ENCODE results near the gene UBE2E2. TPM values are rescaled to one million over a fixed set of nuclear protein-coding genes. Genes with fewer than 3 reads are reported as not detected.

The UBE2E2 gene
- polyA plus RNA-seq, 1 donor from 2014 or later, result 19.8 TPM

DNA sequence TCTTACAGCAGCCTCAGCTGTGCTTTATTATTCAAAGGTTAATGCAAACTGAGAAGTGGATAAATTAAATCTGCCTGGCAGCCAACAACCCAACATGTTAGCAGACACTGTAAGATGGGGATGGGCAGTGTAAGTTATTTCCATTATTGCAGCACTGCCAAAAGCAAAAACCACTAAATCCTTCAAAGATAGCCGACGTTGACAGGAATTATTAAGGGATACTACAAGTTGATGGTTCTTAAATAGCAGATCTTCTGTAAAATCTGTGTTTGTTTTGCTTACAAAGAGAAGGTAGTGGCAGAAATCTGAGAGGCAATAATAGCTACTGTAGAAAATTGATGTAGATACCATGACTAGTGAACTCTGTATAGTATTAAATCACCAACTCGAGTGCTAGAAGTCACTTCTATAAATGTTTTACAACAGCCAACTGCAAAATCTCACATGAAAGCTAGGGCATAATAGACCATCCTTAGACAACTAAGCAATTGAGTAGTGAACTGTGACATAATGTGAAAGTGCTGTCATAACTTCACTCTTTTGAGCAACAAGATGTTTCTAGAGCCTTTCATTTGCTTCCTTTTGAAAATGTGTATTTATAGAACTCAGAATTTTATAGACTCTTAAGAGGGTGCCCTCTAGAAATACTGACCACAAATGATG lies 278.6 kb downstream of the UBE2E2 start:
- H3K4me2 ChIP-seq (ENCODE audit: low read length), result no peak overlapping the region
- no peaks in the 10 kb centered on the region for H3K36me3 ChIP-seq (ENCODE audit: insufficient read depth, low read length)
- H2AFZ ChIP-seq (ENCODE audit: low read depth, low read length), result no peak overlapping the region
- no peaks in the 10 kb centered on the region for H3K9me2 ChIP-seq (ENCODE audit: insufficient read depth, low read length)
- no peak overlapping the region for H3K9ac ChIP-seq (ENCODE audit: low read length)
- no peaks in the 10 kb centered on the region for H3F3A ChIP-seq (ENCODE audit: insufficient read depth, low read length, poor library complexity, severe bottlenecking)
- no peaks in the 10 kb centered on the region for H3K27me3 ChIP-seq (ENCODE audit: insufficient read depth, low read depth, low read length)
- no peak overlapping the region for H3K4me3 ChIP-seq (ENCODE audit: low read length)
- TF ChIP-seq EZH2 (IDR thresholded peaks at IDR 0.05; ENCODE audit: borderline replicate concordance, insufficient read depth, low read length, poor library complexity, severe bottlenecking) (no peak), EP300 (conservative IDR thresholded peaks at IDR 0.05; ENCODE audit: poor library complexity, severe bottlenecking) (peak; percentile 26), SMC3 (conservative IDR thresholded peaks at IDR 0.05; ENCODE audit: poor library complexity) (no peak), TAF1 (IDR thresholded peaks at IDR 0.05; ENCODE audit: low read depth) (no peak), POLR2AphosphoS5 (IDR thresholded peaks at IDR 0.05) (peak; percentile 23)
- no peaks in the 10 kb centered on the region for H3K79me2 ChIP-seq (replicated peaks; ENCODE audit: insufficient read depth, low read length)
- no peak overlapping the region for H3K27ac ChIP-seq (ENCODE audit: low read length)
- H4K20me1 ChIP-seq (ENCODE audit: insufficient read depth), result no peaks in the 10 kb centered on the region
- H3K9me3 ChIP-seq (ENCODE audit: low read length), result no peaks in the 10 kb centered on the region

GRCh38 chr3:23484386-23484785 lies 281.3 kb downstream of the UBE2E2 start:
- H3F3A ChIP-seq (ENCODE audit: insufficient read depth, low read length, poor library complexity, severe bottlenecking), result no peaks in the 10 kb centered on the region
- H3K9ac ChIP-seq (ENCODE audit: low read length), result no peak overlapping the region
- H3K36me3 ChIP-seq (ENCODE audit: insufficient read depth, low read length), result no peaks in the 10 kb centered on the region
- H3K4me2 ChIP-seq (ENCODE audit: low read length), result no peak overlapping the region
- no peaks in the 10 kb centered on the region for H3K79me2 ChIP-seq (replicated peaks; ENCODE audit: insufficient read depth, low read length)
- no peak overlapping the region for H2AFZ ChIP-seq (ENCODE audit: low read depth, low read length)
- no peak for TF ChIP-seq POLR2AphosphoS5 (IDR thresholded peaks at IDR 0.05)
- TF ChIP-seq EZH2 (IDR thresholded peaks at IDR 0.05; ENCODE audit: borderline replicate concordance, insufficient read depth, low read length, poor library complexity, severe bottlenecking), result no peak
- TF ChIP-seq REST (IDR thresholded peaks at IDR 0.05; ENCODE audit: borderline replicate concordance), result no peak
- no peak for TF ChIP-seq RAD21 (conservative IDR thresholded peaks at IDR 0.05)
- no peak for TF ChIP-seq SMC3 (conservative IDR thresholded peaks at IDR 0.05; ENCODE audit: poor library complexity)
- no peak for TF ChIP-seq MXI1 (conservative IDR thresholded peaks at IDR 0.05; ENCODE audit: poor library complexity, severe bottlenecking)
- no peak for TF ChIP-seq CTCF (IDR thresholded peaks at IDR 0.05; ENCODE audit: poor library complexity, severe bottlenecking)
- no peak for TF ChIP-seq EP300 (conservative IDR thresholded peaks at IDR 0.05; ENCODE audit: poor library complexity, severe bottlenecking)
- TF ChIP-seq TAF1 (IDR thresholded peaks at IDR 0.05; ENCODE audit: low read depth), result no peak
- H3K9me3 ChIP-seq (ENCODE audit: low read length), result no peaks in the 10 kb centered on the region
- H3K27ac ChIP-seq (ENCODE audit: low read length), result no peak overlapping the region
- H3K9me2 ChIP-seq (ENCODE audit: insufficient read depth, low read length), result no peaks in the 10 kb centered on the region
- H4K20me1 ChIP-seq (ENCODE audit: insufficient read depth), result no peaks in the 10 kb centered on the region
- H3K4me3 ChIP-seq (ENCODE audit: low read length), result no peak overlapping the region
- no peaks in the 10 kb centered on the region for H3K27me3 ChIP-seq (ENCODE audit: insufficient read depth, low read depth, low read length)
